ENCODE data around the gene DPH5.
"Not testable (repeated sequence)": the region's sequence is repeated elsewhere in the genome, so short reads cannot be mapped to it uniquely, and the experiment has no call there.

DPH5 gene

DNA sequence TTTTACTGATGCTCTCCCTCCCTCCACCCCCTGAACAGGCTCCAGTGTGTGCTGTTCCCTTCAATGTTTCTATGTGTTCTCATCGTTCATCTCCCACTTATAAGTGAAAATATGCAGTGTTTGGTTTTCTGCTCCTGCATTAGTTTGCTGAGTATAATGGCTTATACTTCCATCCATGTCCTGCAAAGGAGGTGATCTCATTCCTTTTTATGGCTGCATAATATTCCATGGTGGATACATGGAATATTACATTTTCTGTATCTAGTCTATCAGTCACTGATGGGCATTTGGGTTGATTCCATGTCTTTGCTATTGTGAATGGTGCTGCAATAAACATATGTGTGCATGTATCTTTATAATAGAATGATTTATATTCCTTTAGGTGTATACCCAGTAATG, 41.4 kb upstream of the DPH5 start:
- not testable (repeated sequence) for H2BK5ac ChIP-seq (ENCODE audit: low read depth, low read length, poor library complexity, severe bottlenecking); H2AK5ac ChIP-seq (ENCODE audit: low read length, severe bottlenecking)
- WGBS = 100% methylated on average over 1 of the region's 1 CpG

DNA sequence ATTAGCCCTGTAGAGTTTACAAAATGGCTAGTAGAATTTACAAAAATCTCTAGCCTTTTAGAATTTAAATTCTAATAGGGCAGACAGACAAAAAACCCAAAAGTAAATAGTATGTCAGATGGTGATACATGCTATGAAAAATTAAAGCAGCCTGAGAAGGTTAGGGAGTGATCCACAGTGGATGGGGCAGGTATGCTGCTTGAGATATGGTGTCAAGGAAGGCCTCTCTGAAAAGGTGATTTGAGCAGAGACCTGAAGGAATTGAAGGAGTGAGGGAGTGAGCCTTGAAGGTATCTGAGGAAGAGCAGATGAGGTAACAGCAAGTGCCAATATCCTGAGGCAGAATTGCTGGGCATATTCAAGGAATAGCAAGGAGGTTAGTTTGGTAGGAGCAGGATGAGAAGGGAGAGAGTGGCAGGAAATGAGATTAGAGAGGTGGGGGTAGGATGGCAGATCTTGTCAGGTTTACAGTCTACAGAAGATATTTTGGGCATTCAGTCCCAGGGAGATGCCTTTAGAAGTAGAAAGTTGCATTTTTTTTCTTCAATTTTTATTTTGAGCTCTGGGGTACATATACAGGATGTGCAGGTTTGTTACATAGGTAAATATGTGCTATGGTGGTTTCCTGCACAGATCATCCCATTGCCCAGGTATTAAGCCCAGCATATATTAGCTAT, 40.8 kb upstream of the DPH5 start:
- Histone ChIP-seq H2AFZ (ENCODE audit: low read depth, low read length) (no peak overlapping the region), H3K4me3 (ENCODE audit: insufficient read depth in 1 of 2, low read depth in 1 of 2, low read length in 2 of 2) (no peak overlapping the region), H3K14ac (ENCODE audit: low read length in 2 of 2) (no peak overlapping the region), H2BK120ac (ENCODE audit: low read depth, low read length) (no peak overlapping the region), H4K91ac (ENCODE audit: low read length) (no peak overlapping the region), H2BK5ac (ENCODE audit: low read depth, low read length, poor library complexity, severe bottlenecking) (no peak overlapping the region), H4K8ac (ENCODE audit: low read length) (no peak overlapping the region), H3K4me2 (ENCODE audit: low read length, poor library complexity, severe bottlenecking) (no peak overlapping the region), H3K27me3 (ENCODE audit: control insufficient read depth in 1 of 2, insufficient read depth in 1 of 2, low read length in 2 of 2) (no peaks in the 10 kb centered on the region), H3K9ac (ENCODE audit: low read length) (no peak overlapping the region), H2AK5ac (ENCODE audit: low read length, severe bottlenecking) (no peak overlapping the region), H2BK12ac (ENCODE audit: low read length in 2 of 2) (no peak overlapping the region), H3K27ac (ENCODE audit: low read length, poor library complexity, severe bottlenecking) (no peak overlapping the region), H3K9me3 (ENCODE audit: control insufficient read depth, low read length) (no peaks in the 10 kb centered on the region), H3K18ac (ENCODE audit: low read depth in 1 of 2, low read length in 2 of 2) (no peak overlapping the region), H3K79me1 (replicated peaks; ENCODE audit: low read length, poor library complexity, severe bottlenecking) (peaks cover 16% of the 10 kb centered on the region), H3K23ac (ENCODE audit: low read length in 2 of 2) (no peak overlapping the region), H3K36me3 (ENCODE audit: control insufficient read depth in 1 of 2, insufficient read depth in 2 of 2, low read depth in 1 of 2, low read length in 2 of 2) (no peaks in the 10 kb centered on the region), H3K4ac (ENCODE audit: low read depth in 1 of 2, low read length in 2 of 2) (no peak overlapping the region), H3K4me1 (ENCODE audit: control insufficient read depth, insufficient read depth, low read depth, low read length) (peaks cover 5% of the 10 kb centered on the region), H2BK15ac (ENCODE audit: low read depth, poor library complexity, severe bottlenecking) (no peak overlapping the region)
- DNase-seq = no peak

More for the DNA sequence above, 41.4 kb upstream of the DPH5 start:
- DNase-seq; H3K27me3 ChIP-seq (ENCODE audit: control insufficient read depth in 1 of 2, insufficient read depth in 1 of 2, low read length in 2 of 2); H2BK15ac ChIP-seq (ENCODE audit: low read depth, poor library complexity, severe bottlenecking); H2BK12ac ChIP-seq (ENCODE audit: low read length in 2 of 2); H4K91ac ChIP-seq (ENCODE audit: low read length); H3K18ac ChIP-seq (ENCODE audit: low read depth in 1 of 2, low read length in 2 of 2); H3K4me1 ChIP-seq (ENCODE audit: control insufficient read depth, insufficient read depth, low read depth, low read length); H3K9me3 ChIP-seq (ENCODE audit: control insufficient read depth, low read length); H3K14ac ChIP-seq (ENCODE audit: low read length in 2 of 2); H3K4ac ChIP-seq (ENCODE audit: low read depth in 1 of 2, low read length in 2 of 2); H2AFZ ChIP-seq (ENCODE audit: low read depth, low read length); H2BK120ac ChIP-seq (ENCODE audit: low read depth, low read length); H3K36me3 ChIP-seq (ENCODE audit: control insufficient read depth in 1 of 2, insufficient read depth in 2 of 2, low read depth in 1 of 2, low read length in 2 of 2); H3K9ac ChIP-seq (ENCODE audit: low read length); H3K27ac ChIP-seq (ENCODE audit: low read length, poor library complexity, severe bottlenecking); H4K8ac ChIP-seq (ENCODE audit: low read length); H3K4me2 ChIP-seq (ENCODE audit: low read length, poor library complexity, severe bottlenecking); H3K4me3 ChIP-seq (ENCODE audit: insufficient read depth in 1 of 2, low read depth in 1 of 2, low read length in 2 of 2); H3K23ac ChIP-seq (ENCODE audit: low read length in 2 of 2): not testable (repeated sequence)
- peaks cover 16% of the 10 kb centered on the region for H3K79me1 ChIP-seq (replicated peaks; ENCODE audit: low read length, poor library complexity, severe bottlenecking)

DNA sequence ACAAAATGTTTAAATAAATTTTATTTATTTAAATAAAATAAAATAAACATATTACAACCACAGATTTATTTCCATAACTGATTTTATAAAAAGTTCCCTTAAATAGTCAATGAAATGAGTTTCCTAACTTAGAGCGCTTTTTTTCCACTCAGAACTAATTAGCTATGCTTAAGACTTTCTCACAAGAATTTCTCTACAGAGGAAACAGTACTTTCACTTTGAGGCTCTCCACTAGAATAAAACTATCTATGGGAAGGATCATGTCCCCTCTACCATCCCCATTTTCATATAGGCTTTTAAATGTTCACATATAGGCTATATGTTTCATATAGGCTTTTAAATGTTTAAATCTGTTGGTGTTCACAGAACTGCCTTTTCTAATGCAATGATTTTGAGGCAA, 40.0 kb upstream of the DPH5 start:
- Histone ChIP-seq H4K91ac (ENCODE audit: low read length) (no peak overlapping the region), H4K8ac (ENCODE audit: low read length) (no peak overlapping the region), H3K4me2 (ENCODE audit: low read length, poor library complexity, severe bottlenecking) (no peak overlapping the region), H2BK5ac (ENCODE audit: low read depth, low read length, poor library complexity, severe bottlenecking) (no peak overlapping the region), H3K27ac (ENCODE audit: low read length, poor library complexity, severe bottlenecking) (no peak overlapping the region), H3K36me3 (ENCODE audit: control insufficient read depth in 1 of 2, insufficient read depth in 2 of 2, low read depth in 1 of 2, low read length in 2 of 2) (no peaks in the 10 kb centered on the region), H3K79me1 (replicated peaks; ENCODE audit: low read length, poor library complexity, severe bottlenecking) (peaks cover 16% of the 10 kb centered on the region), H2BK12ac (ENCODE audit: low read length in 2 of 2) (no peak overlapping the region), H2BK120ac (ENCODE audit: low read depth, low read length) (no peak overlapping the region), H3K18ac (ENCODE audit: low read depth in 1 of 2, low read length in 2 of 2) (no peak overlapping the region), H2BK15ac (ENCODE audit: low read depth, poor library complexity, severe bottlenecking) (no peak overlapping the region), H3K27me3 (ENCODE audit: control insufficient read depth in 1 of 2, insufficient read depth in 1 of 2, low read length in 2 of 2) (no peaks in the 10 kb centered on the region), H2AFZ (ENCODE audit: low read depth, low read length) (no peak overlapping the region), H3K4ac (ENCODE audit: low read depth in 1 of 2, low read length in 2 of 2) (no peak overlapping the region), H3K14ac (ENCODE audit: low read length in 2 of 2) (no peak overlapping the region), H3K9me3 (ENCODE audit: control insufficient read depth, low read length) (no peaks in the 10 kb centered on the region), H3K4me3 (ENCODE audit: insufficient read depth in 1 of 2, low read depth in 1 of 2, low read length in 2 of 2) (no peak overlapping the region), H3K9ac (ENCODE audit: low read length) (no peak overlapping the region), H3K4me1 (ENCODE audit: control insufficient read depth, insufficient read depth, low read depth, low read length) (peaks cover 5% of the 10 kb centered on the region), H2AK5ac (ENCODE audit: low read length, severe bottlenecking) (no peak overlapping the region), H3K23ac (ENCODE audit: low read length in 2 of 2) (no peak overlapping the region)
- 100% methylated on average over 1 of the region's 1 CpG for whole genome bisulfite sequencing
- DNase-seq = no peak

DNA sequence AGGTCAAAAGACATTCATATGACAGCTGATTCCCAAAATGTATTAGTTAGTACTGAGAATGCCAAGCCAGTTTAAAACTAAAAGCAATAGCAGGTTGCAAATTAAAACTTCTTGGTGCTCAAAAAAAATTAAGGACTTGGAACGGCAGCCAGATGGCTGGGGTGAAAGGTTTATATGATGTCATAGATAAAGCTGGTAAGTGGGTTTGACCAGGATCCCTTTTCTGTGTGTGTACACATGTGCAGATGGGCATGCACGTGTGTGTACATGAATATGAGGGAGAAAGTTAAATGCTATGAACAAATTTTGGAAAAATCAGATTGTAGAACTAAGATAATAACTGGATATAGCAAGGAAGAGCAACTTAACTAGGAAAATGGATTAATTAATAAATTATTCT, 39.1 kb upstream of the DPH5 start:
- no peak overlapping the region for H3K4me2 ChIP-seq (ENCODE audit: low read length, poor library complexity, severe bottlenecking)
- H3K27ac ChIP-seq (ENCODE audit: low read length, poor library complexity, severe bottlenecking) = no peak overlapping the region
- H3K36me3 ChIP-seq (ENCODE audit: control insufficient read depth in 1 of 2, insufficient read depth in 2 of 2, low read depth in 1 of 2, low read length in 2 of 2) = no peaks in the 10 kb centered on the region
- H3K27me3 ChIP-seq (ENCODE audit: control insufficient read depth in 1 of 2, insufficient read depth in 1 of 2, low read length in 2 of 2) = no peaks in the 10 kb centered on the region
- H3K4me3 ChIP-seq (ENCODE audit: insufficient read depth in 1 of 2, low read depth in 1 of 2, low read length in 2 of 2) = no peak overlapping the region
- DNase-seq = no peak
- 80% methylated on average over 2 of the region's 2 CpGs for WGBS
- H2AFZ ChIP-seq (ENCODE audit: low read depth, low read length) = no peak overlapping the region
- peaks cover 14% of the 10 kb centered on the region for H3K79me1 ChIP-seq (replicated peaks; ENCODE audit: low read length, poor library complexity, severe bottlenecking)
- no peak overlapping the region for H2AK5ac ChIP-seq (ENCODE audit: low read length, severe bottlenecking)
- no peak overlapping the region for H2BK5ac ChIP-seq (ENCODE audit: low read depth, low read length, poor library complexity, severe bottlenecking)
- H3K9ac ChIP-seq (ENCODE audit: low read length) = no peak overlapping the region
- H3K4ac ChIP-seq (ENCODE audit: low read depth in 1 of 2, low read length in 2 of 2) = no peak overlapping the region
- no peak overlapping the region for H3K23ac ChIP-seq (ENCODE audit: low read length in 2 of 2)
- H4K91ac ChIP-seq (ENCODE audit: low read length) = no peak overlapping the region
- H2BK120ac ChIP-seq (ENCODE audit: low read depth, low read length) = no peak overlapping the region
- no peak overlapping the region for H3K14ac ChIP-seq (ENCODE audit: low read length in 2 of 2)
- H4K8ac ChIP-seq (ENCODE audit: low read length) = no peak overlapping the region
- no peak overlapping the region for H3K18ac ChIP-seq (ENCODE audit: low read depth in 1 of 2, low read length in 2 of 2)
- H3K9me3 ChIP-seq (ENCODE audit: control insufficient read depth, low read length) = no peaks in the 10 kb centered on the region
- no peak overlapping the region for H2BK12ac ChIP-seq (ENCODE audit: low read length in 2 of 2)
- no peak overlapping the region for H2BK15ac ChIP-seq (ENCODE audit: low read depth, poor library complexity, severe bottlenecking)
- peaks cover 5% of the 10 kb centered on the region for H3K4me1 ChIP-seq (ENCODE audit: control insufficient read depth, insufficient read depth, low read depth, low read length)
